ENCODE measurements around the gene SLC9A5. TPM values are rescaled to one million over a fixed set of nuclear protein-coding genes. Genes with fewer than 3 reads are reported as not detected.

SLC9A5 gene
- total RNA-seq, 1 donor from 2014 or later, result 1.4 TPM

DNA sequence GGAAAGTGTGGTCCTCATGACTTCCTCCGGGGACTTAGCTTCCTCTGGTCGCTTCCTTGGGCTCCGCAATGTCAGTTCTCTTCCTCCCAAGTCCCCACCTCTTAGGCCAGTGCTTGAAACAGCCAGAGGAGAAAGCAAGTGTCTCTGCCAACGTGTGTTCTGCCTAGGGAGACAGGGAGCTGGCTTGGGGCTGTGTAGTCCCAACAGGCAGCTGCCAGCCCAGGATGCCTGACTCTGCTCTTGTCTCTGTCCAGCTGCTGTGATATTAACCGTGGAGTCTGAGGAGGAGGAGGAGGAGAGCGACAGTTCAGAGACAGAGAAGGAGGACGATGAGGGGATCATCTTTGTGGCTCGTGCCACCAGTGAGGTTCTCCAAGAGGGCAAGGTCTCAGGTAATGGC lies 17.1 kb downstream of the SLC9A5 start:
- H3K36me3 Mint-ChIP-seq (ENCODE audit: unreplicated experiment), result peaks cover 7% of the 10 kb centered on the region
- no peak overlapping the region for H3K4me3 Mint-ChIP-seq (ENCODE audit: unreplicated experiment)
- no peaks in the 10 kb centered on the region for H3K9me3 Mint-ChIP-seq (ENCODE audit: unreplicated experiment)
- TF ChIP-seq CTCF (IDR thresholded peaks at IDR 0.05; ENCODE audit: partially characterized antibody, unreplicated experiment), result no peak
- no peak for DNase-seq
- peaks cover 3% of the 10 kb centered on the region for H3K27me3 Mint-ChIP-seq (ENCODE audit: unreplicated experiment)
- peaks cover 1% of the 10 kb centered on the region for H3K4me1 Mint-ChIP-seq (ENCODE audit: low read depth, unreplicated experiment)
- H3K27ac Mint-ChIP-seq (ENCODE audit: unreplicated experiment), result no peak overlapping the region

DNA sequence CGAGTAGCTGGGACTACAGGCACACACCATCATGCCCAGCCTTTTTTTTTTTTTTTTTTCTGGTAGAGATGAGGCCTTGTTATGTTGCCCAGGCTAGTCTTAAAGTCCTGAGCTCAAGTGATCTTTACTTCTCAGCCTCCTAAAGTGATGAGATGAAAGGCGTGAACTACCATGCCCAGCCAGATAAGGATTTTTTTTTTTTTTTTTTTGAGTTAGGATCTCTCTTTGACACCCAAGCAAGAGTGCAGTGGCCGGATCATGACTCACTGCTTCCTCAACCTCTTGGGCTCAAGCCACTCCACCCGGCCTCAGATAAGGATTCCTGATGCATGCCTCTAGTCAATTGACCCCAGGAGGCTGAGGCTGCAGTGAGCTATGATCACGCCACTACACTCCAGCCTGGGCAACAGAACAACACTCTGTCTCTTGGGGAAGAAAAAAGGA lies 19.4 kb downstream of the SLC9A5 start:
- TF ChIP-seq CTCF (IDR thresholded peaks at IDR 0.05; ENCODE audit: partially characterized antibody, unreplicated experiment), result no peak
- H3K4me1 Mint-ChIP-seq (ENCODE audit: low read depth, unreplicated experiment), result no peaks in the 10 kb centered on the region
- peaks cover 3% of the 10 kb centered on the region for H3K27me3 Mint-ChIP-seq (ENCODE audit: unreplicated experiment)
- H3K4me3 Mint-ChIP-seq (ENCODE audit: unreplicated experiment), result no peak overlapping the region
- no peaks in the 10 kb centered on the region for H3K36me3 Mint-ChIP-seq (ENCODE audit: unreplicated experiment)
- DNase-seq, result no peak
- no peak overlapping the region for H3K27ac Mint-ChIP-seq (ENCODE audit: unreplicated experiment)
- no peaks in the 10 kb centered on the region for H3K9me3 Mint-ChIP-seq (ENCODE audit: unreplicated experiment)

DNA sequence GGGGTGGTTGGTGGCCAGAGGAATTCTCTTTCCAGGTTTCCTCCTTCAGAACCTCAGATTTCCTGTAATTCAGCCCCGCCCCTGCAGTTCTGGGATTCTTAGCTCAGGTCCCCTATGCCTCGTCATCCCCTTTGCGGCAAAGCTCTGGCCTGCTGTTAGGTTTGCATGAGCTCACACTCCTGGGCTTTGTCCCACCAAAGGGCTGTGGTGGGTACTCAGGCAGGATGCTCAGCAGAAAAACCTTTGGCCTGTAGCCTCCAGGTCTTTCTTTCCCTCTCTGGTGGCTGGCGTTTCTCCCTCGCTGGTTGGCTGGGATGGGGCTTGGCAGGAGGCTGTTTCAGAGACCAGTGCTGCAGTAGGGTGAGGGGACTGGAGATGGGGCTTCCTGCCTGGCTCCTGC lies 21.0 kb downstream of the SLC9A5 start:
- DNase-seq, result no peak
- H3K27ac Mint-ChIP-seq (ENCODE audit: unreplicated experiment), result no peak overlapping the region
- peaks cover 3% of the 10 kb centered on the region for H3K27me3 Mint-ChIP-seq (ENCODE audit: unreplicated experiment)
- no peaks in the 10 kb centered on the region for H3K4me1 Mint-ChIP-seq (ENCODE audit: low read depth, unreplicated experiment)
- H3K9me3 Mint-ChIP-seq (ENCODE audit: unreplicated experiment), result no peaks in the 10 kb centered on the region
- H3K36me3 Mint-ChIP-seq (ENCODE audit: unreplicated experiment), result no peaks in the 10 kb centered on the region
- H3K4me3 Mint-ChIP-seq (ENCODE audit: unreplicated experiment), result no peak overlapping the region
- TF ChIP-seq CTCF (IDR thresholded peaks at IDR 0.05; ENCODE audit: partially characterized antibody, unreplicated experiment), result no peak

DNA sequence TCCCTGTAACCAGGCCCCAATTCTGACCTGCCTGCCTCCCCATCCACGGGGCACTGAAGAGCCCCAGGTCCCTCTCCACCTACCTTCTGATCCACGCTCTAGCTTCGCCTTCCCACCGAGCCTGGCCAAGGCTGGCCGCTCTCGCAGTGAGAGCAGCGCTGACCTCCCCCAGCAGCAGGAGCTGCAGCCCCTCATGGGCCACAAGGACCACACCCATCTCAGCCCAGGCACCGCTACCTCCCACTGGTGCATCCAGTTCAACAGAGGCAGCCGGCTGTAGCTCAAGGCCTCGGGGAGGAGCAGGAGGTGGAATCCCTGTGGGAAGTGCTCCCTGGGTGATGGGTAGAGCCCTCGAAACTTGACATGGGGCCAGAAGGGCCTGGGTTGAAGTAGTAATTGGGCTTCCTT lies 22.2 kb downstream of the SLC9A5 start:
- H3K27ac Mint-ChIP-seq (ENCODE audit: unreplicated experiment), result no peak overlapping the region

GRCh38 chr16:67271446-67271845 lies 22.7 kb downstream of the SLC9A5 start:
- H3K36me3 Mint-ChIP-seq (ENCODE audit: unreplicated experiment), result no peaks in the 10 kb centered on the region
- DNase-seq, result no peak
- no peak for TF ChIP-seq CTCF (IDR thresholded peaks at IDR 0.05; ENCODE audit: partially characterized antibody, unreplicated experiment)
- H3K27ac Mint-ChIP-seq (ENCODE audit: unreplicated experiment), result no peak overlapping the region
- no peaks in the 10 kb centered on the region for H3K27me3 Mint-ChIP-seq (ENCODE audit: unreplicated experiment)
- H3K9me3 Mint-ChIP-seq (ENCODE audit: unreplicated experiment), result peaks cover 3% of the 10 kb centered on the region
- H3K4me1 Mint-ChIP-seq (ENCODE audit: low read depth, unreplicated experiment), result no peaks in the 10 kb centered on the region
- H3K4me3 Mint-ChIP-seq (ENCODE audit: unreplicated experiment), result no peak overlapping the region

More for the DNA sequence above, 22.2 kb downstream of the SLC9A5 start:
- no peaks in the 10 kb centered on the region for H3K27me3 Mint-ChIP-seq (ENCODE audit: unreplicated experiment)
- no peaks in the 10 kb centered on the region for H3K4me1 Mint-ChIP-seq (ENCODE audit: low read depth, unreplicated experiment)
- no peak for TF ChIP-seq CTCF (IDR thresholded peaks at IDR 0.05; ENCODE audit: partially characterized antibody, unreplicated experiment)
- H3K36me3 Mint-ChIP-seq (ENCODE audit: unreplicated experiment), result no peaks in the 10 kb centered on the region
- no peaks in the 10 kb centered on the region for H3K9me3 Mint-ChIP-seq (ENCODE audit: unreplicated experiment)
- H3K4me3 Mint-ChIP-seq (ENCODE audit: unreplicated experiment), result no peak overlapping the region
- DNase-seq, result no peak
